ENCODE data around the gene SPP1.

The SPP1 gene

GRCh38 chr4:87950936-87951511 is 24.5 kb upstream of the SPP1 start:
- Histone ChIP-seq H3K27ac (ENCODE audit: low read length, poor library complexity, severe bottlenecking) (no peak overlapping the region), H3K36me3 (ENCODE audit: control insufficient read depth in 1 of 2, insufficient read depth in 2 of 2, low read depth in 1 of 2, low read length in 2 of 2) (no peaks in the 10 kb centered on the region), H2BK5ac (ENCODE audit: low read depth, low read length, poor library complexity, severe bottlenecking) (no peak overlapping the region), H4K8ac (ENCODE audit: low read length) (no peak overlapping the region), H3K18ac (ENCODE audit: low read depth in 1 of 2, low read length in 2 of 2) (no peak overlapping the region), H4K91ac (ENCODE audit: low read length) (no peak overlapping the region), H2BK15ac (ENCODE audit: low read depth, poor library complexity, severe bottlenecking) (no peak overlapping the region), H2BK12ac (ENCODE audit: low read length in 2 of 2) (no peak overlapping the region), H3K4me1 (ENCODE audit: control insufficient read depth, insufficient read depth, low read depth, low read length) (peaks cover 7% of the 10 kb centered on the region), H2AK5ac (ENCODE audit: low read length, severe bottlenecking) (no peak overlapping the region), H3K4me3 (ENCODE audit: insufficient read depth in 1 of 2, low read depth in 1 of 2, low read length in 2 of 2) (no peak overlapping the region), H2AFZ (ENCODE audit: low read depth, low read length) (no peak overlapping the region), H3K9me3 (ENCODE audit: control insufficient read depth, low read length) (no peaks in the 10 kb centered on the region), H2BK120ac (ENCODE audit: low read depth, low read length) (no peak overlapping the region), H3K14ac (ENCODE audit: low read length in 2 of 2) (no peak overlapping the region), H3K27me3 (ENCODE audit: control insufficient read depth in 1 of 2, insufficient read depth in 1 of 2, low read length in 2 of 2) (no peaks in the 10 kb centered on the region), H3K4me2 (ENCODE audit: low read length, poor library complexity, severe bottlenecking) (no peak overlapping the region), H3K79me1 (replicated peaks; ENCODE audit: low read length, poor library complexity, severe bottlenecking) (no peaks in the 10 kb centered on the region), H3K9ac (ENCODE audit: low read length) (no peak overlapping the region), H3K4ac (ENCODE audit: low read depth in 1 of 2, low read length in 2 of 2) (no peak overlapping the region), H3K23ac (ENCODE audit: low read length in 2 of 2) (no peak overlapping the region)
- DNase-seq: no peak
- WGBS: 84% methylated on average over 3 of the region's 3 CpGs

GRCh38 chr4:87953826-87954225 is 21.7 kb upstream of the SPP1 start:
- Histone ChIP-seq H3K4me2 (ENCODE audit: low read length, poor library complexity, severe bottlenecking) (no peak overlapping the region), H2BK15ac (ENCODE audit: low read depth, poor library complexity, severe bottlenecking) (no peak overlapping the region), H3K23ac (ENCODE audit: low read length in 2 of 2) (no peak overlapping the region), H4K8ac (ENCODE audit: low read length) (no peak overlapping the region), H3K4ac (ENCODE audit: low read depth in 1 of 2, low read length in 2 of 2) (no peak overlapping the region), H3K36me3 (ENCODE audit: control insufficient read depth in 1 of 2, insufficient read depth in 2 of 2, low read depth in 1 of 2, low read length in 2 of 2) (no peaks in the 10 kb centered on the region), H3K9ac (ENCODE audit: low read length) (no peak overlapping the region), H2BK120ac (ENCODE audit: low read depth, low read length) (no peak overlapping the region), H2AK5ac (ENCODE audit: low read length, severe bottlenecking) (no peak overlapping the region), H2BK12ac (ENCODE audit: low read length in 2 of 2) (no peak overlapping the region), H2BK5ac (ENCODE audit: low read depth, low read length, poor library complexity, severe bottlenecking) (no peak overlapping the region), H3K4me1 (ENCODE audit: control insufficient read depth, insufficient read depth, low read depth, low read length) (peaks cover 7% of the 10 kb centered on the region), H3K27me3 (ENCODE audit: control insufficient read depth in 1 of 2, insufficient read depth in 1 of 2, low read length in 2 of 2) (no peaks in the 10 kb centered on the region), H3K14ac (ENCODE audit: low read length in 2 of 2) (no peak overlapping the region), H3K4me3 (ENCODE audit: insufficient read depth in 1 of 2, low read depth in 1 of 2, low read length in 2 of 2) (no peak overlapping the region), H3K79me1 (replicated peaks; ENCODE audit: low read length, poor library complexity, severe bottlenecking) (no peaks in the 10 kb centered on the region), H4K91ac (ENCODE audit: low read length) (no peak overlapping the region), H3K9me3 (ENCODE audit: control insufficient read depth, low read length) (no peaks in the 10 kb centered on the region), H2AFZ (ENCODE audit: low read depth, low read length) (no peak overlapping the region), H3K18ac (ENCODE audit: low read depth in 1 of 2, low read length in 2 of 2) (no peak overlapping the region), H3K27ac (ENCODE audit: low read length, poor library complexity, severe bottlenecking) (no peak overlapping the region)
- no peak for DNase-seq
- WGBS: 88% methylated on average over 1 of the region's 1 CpG

- no peak overlapping the region for H3K18ac ChIP-seq (ENCODE audit: low read depth in 1 of 2, low read length in 2 of 2)
- H3K27me3 ChIP-seq (ENCODE audit: control insufficient read depth in 1 of 2, insufficient read depth in 1 of 2, low read length in 2 of 2): no peaks in the 10 kb centered on the region
- no peak overlapping the region for H3K4me2 ChIP-seq (ENCODE audit: low read length, poor library complexity, severe bottlenecking)
- H2AFZ ChIP-seq (ENCODE audit: low read depth, low read length): no peak overlapping the region
- H3K27ac ChIP-seq (ENCODE audit: low read length, poor library complexity, severe bottlenecking): no peak overlapping the region
- no peak overlapping the region for H2BK12ac ChIP-seq (ENCODE audit: low read length in 2 of 2)
- H2BK15ac ChIP-seq (ENCODE audit: low read depth, poor library complexity, severe bottlenecking): no peak overlapping the region
- H4K8ac ChIP-seq (ENCODE audit: low read length): no peak overlapping the region
- no peak overlapping the region for H4K91ac ChIP-seq (ENCODE audit: low read length)
- H3K9me3 ChIP-seq (ENCODE audit: control insufficient read depth, low read length): no peaks in the 10 kb centered on the region
- H3K23ac ChIP-seq (ENCODE audit: low read length in 2 of 2): no peak overlapping the region
- no peak overlapping the region for H3K9ac ChIP-seq (ENCODE audit: low read length)
- H2AK5ac ChIP-seq (ENCODE audit: low read length, severe bottlenecking): no peak overlapping the region
- no CpG with 5 or more reads among the region's 3 CpGs for WGBS
- no peaks in the 10 kb centered on the region for H3K36me3 ChIP-seq (ENCODE audit: control insufficient read depth in 1 of 2, insufficient read depth in 2 of 2, low read depth in 1 of 2, low read length in 2 of 2)
- H2BK120ac ChIP-seq (ENCODE audit: low read depth, low read length): no peak overlapping the region
- no peak for DNase-seq
- no peak overlapping the region for H3K4ac ChIP-seq (ENCODE audit: low read depth in 1 of 2, low read length in 2 of 2)
- no peaks in the 10 kb centered on the region for H3K79me1 ChIP-seq (replicated peaks; ENCODE audit: low read length, poor library complexity, severe bottlenecking)
- H3K4me3 ChIP-seq (ENCODE audit: insufficient read depth in 1 of 2, low read depth in 1 of 2, low read length in 2 of 2): no peak overlapping the region
- H3K14ac ChIP-seq (ENCODE audit: low read length in 2 of 2): no peak overlapping the region
- H3K4me1 ChIP-seq (ENCODE audit: control insufficient read depth, insufficient read depth, low read depth, low read length): peaks cover 3% of the 10 kb centered on the region
- H2BK5ac ChIP-seq (ENCODE audit: low read depth, low read length, poor library complexity, severe bottlenecking): no peak overlapping the region
Measured at GRCh38 chr4:87956501-87956900, 19.0 kb upstream of the SPP1 start.

GRCh38 chr4:87957061-87957460 is 18.5 kb upstream of the SPP1 start:
- H2BK15ac ChIP-seq (ENCODE audit: low read depth, poor library complexity, severe bottlenecking): no peak overlapping the region
- no peak overlapping the region for H2BK120ac ChIP-seq (ENCODE audit: low read depth, low read length)
- H3K18ac ChIP-seq (ENCODE audit: low read depth in 1 of 2, low read length in 2 of 2): no peak overlapping the region
- no peak overlapping the region for H3K27ac ChIP-seq (ENCODE audit: low read length, poor library complexity, severe bottlenecking)
- H3K23ac ChIP-seq (ENCODE audit: low read length in 2 of 2): no peak overlapping the region
- 94% methylated on average over 1 of the region's 1 CpG for WGBS
- no peak for DNase-seq
- H2AK5ac ChIP-seq (ENCODE audit: low read length, severe bottlenecking): no peak overlapping the region
- H3K79me1 ChIP-seq (replicated peaks; ENCODE audit: low read length, poor library complexity, severe bottlenecking): no peaks in the 10 kb centered on the region
- H2BK12ac ChIP-seq (ENCODE audit: low read length in 2 of 2): no peak overlapping the region
- no peak overlapping the region for H3K4me2 ChIP-seq (ENCODE audit: low read length, poor library complexity, severe bottlenecking)
- H4K91ac ChIP-seq (ENCODE audit: low read length): no peak overlapping the region
- H3K36me3 ChIP-seq (ENCODE audit: control insufficient read depth in 1 of 2, insufficient read depth in 2 of 2, low read depth in 1 of 2, low read length in 2 of 2): no peaks in the 10 kb centered on the region
- no peak overlapping the region for H3K14ac ChIP-seq (ENCODE audit: low read length in 2 of 2)
- H3K9me3 ChIP-seq (ENCODE audit: control insufficient read depth, low read length): no peaks in the 10 kb centered on the region
- no peak overlapping the region for H3K4ac ChIP-seq (ENCODE audit: low read depth in 1 of 2, low read length in 2 of 2)
- H4K8ac ChIP-seq (ENCODE audit: low read length): no peak overlapping the region
- no peaks in the 10 kb centered on the region for H3K27me3 ChIP-seq (ENCODE audit: control insufficient read depth in 1 of 2, insufficient read depth in 1 of 2, low read length in 2 of 2)
- H3K9ac ChIP-seq (ENCODE audit: low read length): no peak overlapping the region
- no peak overlapping the region for H2BK5ac ChIP-seq (ENCODE audit: low read depth, low read length, poor library complexity, severe bottlenecking)
- H3K4me3 ChIP-seq (ENCODE audit: insufficient read depth in 1 of 2, low read depth in 1 of 2, low read length in 2 of 2): no peak overlapping the region
- H3K4me1 ChIP-seq (ENCODE audit: control insufficient read depth, insufficient read depth, low read depth, low read length): peaks cover 3% of the 10 kb centered on the region
- no peak overlapping the region for H2AFZ ChIP-seq (ENCODE audit: low read depth, low read length)

All from mesenchymal stem cell (in vitro differentiated cells and primary cell).